ENCODE results near the gene CDKL2.

CDKL2 gene

GRCh38 chr4:75630937-75631329, 605 bp upstream of the CDKL2 start:
- H3K4me3 ChIP-seq (ENCODE audit: low read length): peak overlapping the region; percentile 72
- DNase-seq (ENCODE audit: low read depth): no peak
- TF ChIP-seq, protein P1, sequence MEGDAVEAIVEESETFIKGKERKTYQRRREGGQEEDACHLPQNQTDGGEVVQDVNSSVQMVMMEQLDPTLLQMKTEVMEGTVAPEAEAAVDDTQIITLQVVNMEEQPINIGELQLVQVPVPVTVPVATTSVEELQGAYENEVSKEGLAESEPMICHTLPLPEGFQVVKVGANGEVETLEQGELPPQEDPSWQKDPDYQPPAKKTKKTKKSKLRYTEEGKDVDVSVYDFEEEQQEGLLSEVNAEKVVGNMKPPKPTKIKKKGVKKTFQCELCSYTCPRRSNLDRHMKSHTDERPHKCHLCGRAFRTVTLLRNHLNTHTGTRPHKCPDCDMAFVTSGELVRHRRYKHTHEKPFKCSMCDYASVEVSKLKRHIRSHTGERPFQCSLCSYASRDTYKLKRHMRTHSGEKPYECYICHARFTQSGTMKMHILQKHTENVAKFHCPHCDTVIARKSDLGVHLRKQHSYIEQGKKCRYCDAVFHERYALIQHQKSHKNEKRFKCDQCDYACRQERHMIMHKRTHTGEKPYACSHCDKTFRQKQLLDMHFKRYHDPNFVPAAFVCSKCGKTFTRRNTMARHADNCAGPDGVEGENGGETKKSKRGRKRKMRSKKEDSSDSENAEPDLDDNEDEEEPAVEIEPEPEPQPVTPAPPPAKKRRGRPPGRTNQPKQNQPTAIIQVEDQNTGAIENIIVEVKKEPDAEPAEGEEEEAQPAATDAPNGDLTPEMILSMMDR (conservative IDR thresholded peaks at IDR 0.05; ENCODE audit: low read length): no peak

DNA sequence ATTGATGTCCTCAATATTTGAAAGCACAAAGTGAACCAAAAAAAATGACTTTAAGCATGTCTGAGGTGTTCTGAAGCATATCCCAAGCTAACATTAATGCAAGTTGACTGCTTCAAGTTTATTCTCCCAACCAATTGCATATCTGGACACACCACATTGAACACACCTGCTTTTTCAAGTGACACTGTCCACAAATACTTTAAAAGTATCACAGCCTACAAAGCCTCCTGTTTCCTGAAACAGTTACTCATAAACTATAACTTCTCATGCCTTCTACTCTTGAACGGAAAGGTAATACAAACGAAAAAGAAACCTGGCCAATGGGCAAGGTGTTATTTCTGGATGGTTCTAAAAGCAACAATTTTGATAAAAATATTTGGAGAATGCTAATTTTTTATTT, 1.1 kb downstream of the CDKL2 start:
- no peak overlapping the region for H3K4me3 ChIP-seq (ENCODE audit: low read length)
- DNase-seq (ENCODE audit: low read depth): no peak
- TF ChIP-seq, protein P1 (conservative IDR thresholded peaks at IDR 0.05; ENCODE audit: low read length): no peak

DNA sequence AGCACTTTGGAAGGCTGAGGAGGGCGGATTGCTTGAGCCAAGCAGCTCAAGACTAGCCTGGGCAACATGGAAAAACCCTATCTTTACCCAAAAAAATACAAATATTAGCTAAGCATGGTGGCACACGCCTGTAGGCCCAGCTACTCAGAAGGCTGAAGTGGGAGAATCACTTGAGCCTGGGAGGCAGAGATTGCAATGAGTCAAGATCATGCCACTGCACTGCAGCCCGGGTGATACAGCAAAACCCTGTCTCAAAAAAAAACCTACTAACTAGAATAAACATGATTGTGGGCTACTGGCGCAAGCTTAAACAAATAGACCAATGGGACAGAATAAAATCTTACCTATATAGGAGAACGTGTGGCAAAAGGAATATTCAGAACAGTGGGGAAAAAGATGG, 7.3 kb downstream of the CDKL2 start:
- TF ChIP-seq, protein P1 (conservative IDR thresholded peaks at IDR 0.05; ENCODE audit: low read length): no peak
- no peak for DNase-seq (ENCODE audit: low read depth)
- no peak overlapping the region for H3K4me3 ChIP-seq (ENCODE audit: low read length)

DNA sequence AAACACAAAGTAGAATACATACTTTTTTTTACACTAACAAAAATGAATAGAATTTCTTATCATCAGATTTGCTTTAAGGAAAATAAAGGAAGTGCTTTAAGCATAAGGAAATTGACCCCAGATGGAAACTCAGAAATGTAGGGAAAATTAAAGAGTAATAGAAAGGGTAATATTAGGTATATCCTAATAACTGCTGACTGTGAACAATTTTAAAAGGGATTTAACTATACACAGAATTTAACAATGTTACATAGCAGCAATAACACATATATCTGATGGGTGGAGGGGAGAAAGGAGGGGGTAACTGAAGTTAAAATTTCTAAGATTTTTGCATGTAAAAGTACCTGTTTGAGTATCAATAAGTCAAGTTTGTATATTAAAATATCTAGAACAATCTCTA, 8.6 kb downstream of the CDKL2 start:
- no peak overlapping the region for H3K4me3 ChIP-seq (ENCODE audit: low read length)
- no peak for DNase-seq (ENCODE audit: low read depth)
- TF ChIP-seq, protein P1 (conservative IDR thresholded peaks at IDR 0.05; ENCODE audit: low read length): no peak

DNA sequence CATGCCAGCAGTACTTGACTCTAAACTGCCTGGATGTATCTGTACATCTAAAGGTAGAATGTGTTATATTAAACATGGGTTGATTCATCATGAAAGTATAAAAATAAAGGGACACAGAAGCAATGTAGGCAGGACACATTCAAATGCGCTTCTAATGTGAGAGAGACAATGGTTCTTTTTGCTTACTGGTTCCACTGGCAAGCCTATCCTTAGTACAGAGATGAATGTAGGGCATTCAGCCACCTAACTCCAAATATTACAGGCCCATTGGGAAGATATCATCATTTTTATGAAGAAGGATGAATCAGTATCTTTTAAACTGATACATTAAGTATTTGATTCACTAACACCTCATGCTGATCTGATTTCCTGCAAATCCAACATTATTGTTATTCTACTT, 18.0 kb downstream of the CDKL2 start:
- H3K4me3 ChIP-seq (ENCODE audit: low read length): no peak overlapping the region
- TF ChIP-seq, protein P1 (conservative IDR thresholded peaks at IDR 0.05; ENCODE audit: low read length): no peak
- DNase-seq (ENCODE audit: low read depth): no peak

GRCh38 chr4:75605928-75606327, 24.4 kb downstream of the CDKL2 start:
- TF ChIP-seq, protein P1 (conservative IDR thresholded peaks at IDR 0.05; ENCODE audit: low read length): no peak
- H3K4me3 ChIP-seq (ENCODE audit: low read length): no peak overlapping the region
- DNase-seq (ENCODE audit: low read depth): no peak

- no peak overlapping the region for H3K4me3 ChIP-seq (ENCODE audit: low read length)
- TF ChIP-seq, protein P1 (conservative IDR thresholded peaks at IDR 0.05; ENCODE audit: low read length): no peak
- no peak for DNase-seq (ENCODE audit: low read depth)
Observed at GRCh38 chr4:75599647-75600046, 30.7 kb downstream of the CDKL2 start.

All from AG10803 (cell line).